Suppressor macrophage treated with lipopolysaccharide for 4 hours (primary cell): ENCODE measurements around the gene KCNK16.

Experiments used
- DNase-seq: peaks from one replicate; pipeline ENCODE4 v3.0.0-alpha.2; 2020

Gene KCNK16

DNA sequence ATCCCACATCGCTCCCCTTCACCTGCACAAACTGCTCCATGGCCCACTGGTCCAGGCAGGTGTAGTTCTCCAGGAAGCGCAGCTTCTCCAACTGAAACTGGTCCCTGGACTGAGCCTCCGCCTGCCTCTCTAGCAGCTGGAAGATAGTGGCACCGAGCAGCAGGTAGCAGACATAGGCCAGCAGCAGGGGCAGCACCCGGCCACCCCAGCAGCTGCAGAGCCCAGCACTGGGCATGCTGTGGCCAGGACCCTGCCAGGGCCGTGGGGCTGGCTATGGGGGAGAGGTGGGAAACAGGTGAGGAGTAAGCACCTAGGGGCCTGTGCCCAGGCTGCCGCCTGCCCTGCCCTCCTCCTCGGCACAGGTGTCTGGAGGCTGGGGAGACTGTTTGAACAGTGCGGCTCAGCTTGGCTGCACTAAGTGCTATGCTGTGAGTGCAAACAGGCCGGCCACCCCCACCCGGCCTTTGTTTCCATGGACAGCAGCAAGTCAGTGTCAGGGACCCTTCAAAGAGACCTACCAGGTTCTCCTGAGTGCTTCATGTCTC is at the start of gene KCNK16:
Gene KCNK16, minus strand, starts transcription at position 397 of the 545 bp plus-strand sequence. Its CDS starts 162 bp downstream, at position 235.
- no peak for DNase-seq

DNA sequence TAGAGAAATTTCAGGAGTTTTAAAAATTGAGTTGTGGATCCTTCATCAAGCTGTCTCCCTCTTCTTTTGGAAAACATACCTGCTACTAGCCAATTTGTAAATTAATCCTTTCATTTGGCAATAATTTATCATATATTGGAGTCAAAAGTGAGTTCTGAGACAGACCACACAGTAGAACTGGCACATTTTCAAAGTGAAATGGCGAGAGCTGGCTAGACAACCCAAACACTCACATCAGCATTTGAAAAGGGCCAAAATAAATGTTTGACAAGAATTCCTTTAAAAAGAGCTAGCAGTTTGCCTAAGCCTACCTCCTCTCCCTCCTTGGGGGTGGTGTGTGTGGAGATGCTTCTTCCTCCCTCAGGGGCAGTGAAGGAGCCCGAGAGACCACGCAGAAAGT is 47.9 kb upstream of the KCNK16 start:
- DNase-seq = no peak

- no peak for DNase-seq
Observed at GRCh38 chr6:39369987-39370386, 47.5 kb upstream of the KCNK16 start.

- no peak for DNase-seq
Observed at GRCh38 chr6:39367700-39368099, 45.2 kb upstream of the KCNK16 start.

DNA sequence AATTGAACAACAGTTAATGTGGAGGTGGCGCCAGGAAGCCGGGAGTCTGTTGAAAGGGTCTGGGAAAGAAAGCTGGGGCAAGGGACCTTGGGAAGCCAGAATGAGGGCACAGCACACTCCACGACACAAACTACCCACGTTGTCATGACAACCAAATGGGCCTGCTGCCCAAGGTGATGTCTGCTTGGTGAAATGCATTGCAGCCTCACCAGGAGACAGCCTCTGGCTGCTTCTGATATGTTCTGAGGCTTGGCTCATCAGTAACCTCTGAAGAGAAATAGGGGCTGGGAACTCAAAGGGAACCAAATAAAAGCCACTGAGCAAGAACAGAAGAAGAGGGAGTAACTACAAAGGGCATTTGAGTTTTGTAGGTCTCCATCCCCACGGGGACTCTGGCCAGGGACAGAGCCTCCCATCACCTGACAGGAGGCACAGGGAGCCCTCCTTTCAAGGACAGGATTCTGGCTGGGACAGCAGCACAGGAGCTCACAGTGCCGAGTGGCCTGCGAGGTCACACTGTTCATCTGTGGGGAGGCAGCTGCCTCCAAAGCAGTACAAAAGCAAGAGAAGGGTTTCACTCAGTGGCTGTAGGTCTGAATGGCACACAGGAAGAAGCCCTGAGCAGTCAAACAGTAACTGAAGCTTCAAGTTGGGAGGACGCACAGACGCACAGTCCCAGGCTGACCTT is 44.6 kb upstream of the KCNK16 start:
- no peak for DNase-seq

- no peak for DNase-seq
Observed at GRCh38 chr6:39365281-39366074, 43.0 kb upstream of the KCNK16 start.

DNA sequence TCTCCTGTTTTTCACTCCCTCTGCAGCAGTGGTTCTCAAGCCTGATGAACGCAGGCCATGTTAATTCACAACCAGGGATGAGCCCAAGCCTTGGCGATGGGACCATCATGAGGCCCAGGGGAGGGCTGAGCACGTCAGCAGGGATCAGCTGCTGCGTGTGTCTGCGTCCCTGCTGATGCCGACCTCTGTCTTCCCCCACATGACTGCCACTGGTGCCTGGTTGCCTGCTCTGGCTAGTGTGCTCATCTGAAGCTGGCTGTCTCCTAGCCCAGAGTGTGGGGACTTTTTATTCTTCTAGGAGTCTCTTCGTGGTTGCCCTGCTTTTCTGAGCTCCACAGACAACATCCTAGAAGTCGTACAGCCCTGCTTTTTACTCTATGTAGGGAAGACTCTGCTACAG is 40.8 kb upstream of the KCNK16 start:
- DNase-seq = no peak

GRCh38 chr6:39362487-39362865 is 40.0 kb upstream of the KCNK16 start:
- no peak for DNase-seq

DNA sequence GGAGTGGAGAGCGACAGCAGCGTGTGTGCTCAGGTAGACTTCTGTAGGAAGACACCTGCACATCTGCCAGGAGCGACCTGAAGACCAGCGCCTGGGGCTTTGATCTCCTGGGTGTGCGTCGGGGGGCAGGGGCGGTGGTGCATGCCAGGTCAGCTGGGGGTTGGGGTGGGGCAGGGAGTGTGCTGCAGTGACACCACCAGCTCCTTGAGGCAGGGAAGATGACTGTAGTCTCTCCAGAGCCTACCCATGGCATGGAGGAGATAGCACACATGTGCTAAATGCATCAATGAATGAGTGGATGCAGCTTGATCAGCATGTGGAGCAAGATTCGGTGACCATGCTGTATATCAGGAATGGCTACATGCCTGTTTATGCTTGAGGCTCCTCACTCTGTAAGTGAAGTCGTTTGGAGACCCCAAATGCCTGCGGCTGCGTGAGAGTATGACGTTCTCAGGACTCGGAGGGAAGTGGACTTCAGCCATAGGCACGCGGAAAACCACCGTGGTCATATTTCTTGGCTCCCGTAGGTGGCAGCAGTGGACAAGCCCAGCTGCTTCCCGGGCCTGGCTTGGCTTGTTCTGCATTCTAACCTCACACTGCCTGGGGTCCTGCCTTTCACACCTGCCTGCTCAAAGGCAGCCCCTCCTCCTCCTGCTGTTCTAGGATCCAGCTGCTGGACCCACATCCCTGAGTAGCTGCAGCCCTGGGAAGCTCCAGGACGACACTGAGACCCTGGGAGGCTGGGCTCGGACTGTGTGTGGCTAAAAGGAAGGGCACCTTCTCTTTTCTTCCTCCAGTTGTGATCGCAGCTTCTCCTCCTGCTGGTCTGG is 39.4 kb upstream of the KCNK16 start:
- peak; percentile 73 for DNase-seq

- no peak for DNase-seq
Observed at GRCh38 chr6:39360378-39360777, 37.9 kb upstream of the KCNK16 start.

GRCh38 chr6:39357998-39358686 is 35.6 kb upstream of the KCNK16 start:
- no peak for DNase-seq

GRCh38 chr6:39353698-39354315 is 31.3 kb upstream of the KCNK16 start:
- no peak for DNase-seq

DNA sequence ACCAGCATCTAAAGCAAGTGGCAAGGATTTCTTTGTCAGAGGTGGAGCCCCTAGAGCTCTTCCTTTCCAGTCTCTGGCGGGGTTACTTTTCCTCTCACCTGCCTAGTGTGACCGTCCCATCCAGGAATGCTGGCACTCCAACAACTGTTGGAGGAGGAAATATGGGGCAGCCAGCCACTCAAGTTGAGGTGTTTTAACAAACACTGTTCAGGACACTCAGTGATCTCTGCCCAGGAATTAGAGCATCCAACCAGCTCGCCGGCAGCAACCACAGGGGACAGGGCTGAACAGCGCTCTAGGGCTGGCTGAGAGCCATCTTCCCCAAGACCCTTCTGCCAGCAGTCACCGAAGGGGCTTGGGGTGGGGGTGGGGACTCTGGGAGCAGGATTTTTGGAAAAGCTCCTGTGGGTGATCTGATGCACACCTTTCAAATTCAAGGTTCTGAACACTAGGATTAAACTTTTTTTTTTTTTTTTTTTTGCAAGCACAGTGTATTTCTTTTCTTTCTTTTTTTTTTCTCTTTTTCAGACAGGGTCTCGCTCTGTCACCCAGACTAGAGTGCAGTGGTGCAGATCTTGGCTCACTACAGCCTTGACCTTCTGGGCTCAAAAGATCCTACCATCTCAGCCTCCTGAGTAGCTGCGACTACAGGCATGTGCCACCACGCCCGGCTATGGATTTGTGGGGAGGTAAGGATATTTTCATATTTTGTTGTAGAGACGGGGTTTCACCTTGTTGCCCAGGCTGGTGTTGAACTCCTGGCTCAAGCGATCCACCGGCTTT is 28.4 kb upstream of the KCNK16 start:
- no peak for DNase-seq

DNA sequence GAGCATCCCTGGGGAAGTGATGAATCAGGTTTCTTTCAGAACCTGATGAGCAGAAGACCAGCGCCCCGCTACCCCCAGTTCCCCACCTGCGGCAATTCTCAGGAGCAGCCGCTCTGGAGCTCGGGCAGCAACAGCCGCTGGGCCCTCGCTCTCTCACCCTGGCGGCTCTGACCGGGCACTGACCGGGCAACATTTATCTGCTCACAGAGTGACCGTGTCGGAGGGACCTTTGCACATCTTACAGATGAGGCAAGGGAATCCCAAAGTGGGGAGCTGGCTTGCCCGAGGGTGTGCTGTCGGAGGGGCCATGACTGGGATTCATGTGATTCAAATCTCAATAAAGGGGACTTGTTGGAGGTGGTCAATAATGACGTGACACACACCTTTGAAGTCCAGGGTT is 26.2 kb upstream of the KCNK16 start:
- DNase-seq = no peak

DNA sequence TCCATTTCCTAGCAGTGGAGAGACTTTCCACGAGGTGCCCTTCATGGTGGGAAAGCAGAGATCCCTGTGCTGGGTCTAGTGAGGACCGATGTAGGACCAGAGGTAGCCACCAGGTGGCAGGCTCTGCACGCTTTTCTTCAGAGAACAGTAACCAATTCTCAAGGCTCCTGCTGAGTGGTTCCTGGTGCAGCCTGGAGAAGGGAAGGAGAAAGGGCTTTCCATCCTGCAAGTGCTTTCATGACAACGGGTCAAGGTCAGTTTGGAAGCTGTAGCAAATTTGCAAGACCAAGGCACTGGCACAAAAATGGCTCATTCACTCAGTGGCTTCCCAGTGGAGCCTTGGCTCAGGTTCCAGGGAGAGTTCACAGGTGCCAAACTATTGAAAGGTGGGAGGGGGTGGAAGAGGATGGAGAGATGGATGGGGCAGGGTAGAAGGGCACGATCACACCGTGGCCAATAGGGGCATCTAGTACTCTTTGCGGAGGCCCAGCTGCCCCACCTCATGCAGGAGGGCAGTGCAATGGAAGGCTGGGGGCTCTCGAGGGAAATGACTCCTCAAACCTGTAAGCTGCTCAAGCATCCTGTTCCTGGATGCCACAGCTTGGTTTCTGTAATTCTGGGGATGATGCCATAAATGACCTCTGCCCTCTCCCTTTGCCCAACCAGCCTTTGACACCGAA is 25.5 kb upstream of the KCNK16 start:
- DNase-seq = peak; percentile 71

DNA sequence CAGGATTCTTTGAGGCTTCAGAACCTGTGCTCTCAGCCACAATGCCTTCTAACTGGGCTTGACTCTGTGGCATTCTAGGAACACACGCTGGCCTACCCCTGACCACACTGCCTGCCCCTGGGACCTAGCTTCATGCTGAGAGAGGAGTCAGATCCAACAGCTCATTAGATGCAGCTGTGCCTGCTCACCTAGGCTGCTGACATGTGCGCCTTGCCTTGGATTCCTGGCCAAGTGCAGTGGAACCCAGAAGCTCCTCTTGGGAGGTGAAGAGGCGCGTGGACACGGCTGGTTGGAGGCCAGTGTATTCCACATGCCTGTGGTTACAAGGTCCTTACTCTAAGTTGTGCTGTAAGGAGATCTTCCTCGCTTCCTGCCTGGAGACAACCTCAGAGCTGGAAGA is 24.7 kb upstream of the KCNK16 start:
- DNase-seq = no peak

- DNase-seq = no peak
Observed at GRCh38 chr6:39344821-39345280, 22.3 kb upstream of the KCNK16 start.

- DNase-seq = no peak
Observed at GRCh38 chr6:39343396-39343870, 20.9 kb upstream of the KCNK16 start.

GRCh38 chr6:39342692-39343395 is 20.3 kb upstream of the KCNK16 start:
- DNase-seq = peak; percentile 31

GRCh38 chr6:39341937-39342336 is 19.4 kb upstream of the KCNK16 start:
- DNase-seq = no peak
